Nephron progenitor cell (in vitro differentiated cells): ENCODE data around the gene MMAB.

Experiments
- DNase-seq: peaks from one replicate; pipeline ENCODE4 v3.0.0; 2021
- H3K27ac Mint-ChIP-seq: 2 replicates; pipeline ENCODE4 v1.8.0; 2021; ENCODE audit warnings: mild to moderate bottlenecking, moderate library complexity, mixed read lengths
- H3K27me3 Mint-ChIP-seq: 2 replicates; pipeline ENCODE4 v1.8.0; 2021; ENCODE audit warnings: mild to moderate bottlenecking, low read depth, mixed read lengths; ENCODE audit not compliant: poor library complexity
- H3K36me3 Mint-ChIP-seq: 2 replicates; pipeline ENCODE4 v1.8.0; 2021; ENCODE audit warnings: low read depth, mixed read lengths
- H3K4me1 Mint-ChIP-seq: 2 replicates; pipeline ENCODE4 v1.8.0; 2021; ENCODE audit warnings: mixed read lengths
- H3K4me3 Mint-ChIP-seq: 2 replicates; pipeline ENCODE4 v1.8.0; 2021; ENCODE audit warnings: mild to moderate bottlenecking, moderate library complexity, mixed read lengths
- H3K9me3 Mint-ChIP-seq: 2 replicates; pipeline ENCODE4 v1.8.0; 2021; ENCODE audit warnings: mild to moderate bottlenecking, moderate library complexity, mixed read lengths
- TF ChIP-seq, protein P1 (sequence below): fragments of 200-600 bp; sonication (generic); IDR thresholded peaks from 2 replicates; pipeline ENCODE4 v1.5.0; 2021; ENCODE audit warnings: antibody characterized with exemption

Gene MMAB

DNA sequence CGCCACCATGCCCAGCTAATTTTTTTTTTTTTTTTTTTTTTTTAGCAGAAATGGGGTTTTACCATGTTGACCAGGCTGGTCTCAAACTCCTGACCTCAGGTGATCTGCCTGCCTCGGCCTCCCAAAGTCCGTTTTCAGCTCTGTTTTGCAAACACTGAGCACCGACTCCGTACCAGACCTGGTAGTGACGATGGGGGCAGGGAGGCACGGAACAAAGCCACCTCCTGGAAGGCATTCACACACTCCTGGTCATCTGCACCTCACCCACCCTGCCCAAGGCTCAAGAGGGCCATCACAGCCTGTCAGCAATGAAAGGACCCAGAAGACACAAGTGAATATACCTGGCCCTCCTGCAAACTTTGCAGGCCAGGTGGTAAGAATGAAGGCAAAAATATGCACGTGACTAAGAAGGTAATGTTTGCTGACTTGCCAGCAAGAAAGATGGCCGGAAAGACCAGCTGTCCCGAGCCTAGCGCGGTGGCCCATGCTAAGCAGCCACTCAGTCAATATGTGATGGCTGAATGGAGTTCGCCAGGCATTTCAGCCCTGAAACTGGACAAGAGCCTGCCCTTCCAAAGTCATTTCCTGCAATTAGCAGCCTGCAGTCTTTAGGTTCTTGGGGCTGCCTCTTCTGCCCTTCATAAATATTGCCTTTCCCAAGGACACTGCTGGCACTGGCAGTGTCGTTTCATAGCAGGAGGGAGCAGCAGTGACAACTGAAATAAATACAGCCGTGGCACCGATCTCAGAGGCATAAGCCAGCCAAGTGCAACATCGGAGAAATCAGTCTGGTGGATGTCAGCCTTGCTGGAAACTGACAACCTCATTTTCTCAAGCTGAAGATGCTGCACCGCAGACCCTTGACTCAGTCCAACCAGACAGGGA, 17.6 kb downstream of the MMAB start:
- no peak overlapping the region for H3K4me3 Mint-ChIP-seq
- no peak overlapping the region for H3K27ac Mint-ChIP-seq
- H3K4me1 Mint-ChIP-seq = peaks cover 48% of the 10 kb centered on the region
- no peaks in the 10 kb centered on the region for H3K9me3 Mint-ChIP-seq
- TF ChIP-seq, protein P1, sequence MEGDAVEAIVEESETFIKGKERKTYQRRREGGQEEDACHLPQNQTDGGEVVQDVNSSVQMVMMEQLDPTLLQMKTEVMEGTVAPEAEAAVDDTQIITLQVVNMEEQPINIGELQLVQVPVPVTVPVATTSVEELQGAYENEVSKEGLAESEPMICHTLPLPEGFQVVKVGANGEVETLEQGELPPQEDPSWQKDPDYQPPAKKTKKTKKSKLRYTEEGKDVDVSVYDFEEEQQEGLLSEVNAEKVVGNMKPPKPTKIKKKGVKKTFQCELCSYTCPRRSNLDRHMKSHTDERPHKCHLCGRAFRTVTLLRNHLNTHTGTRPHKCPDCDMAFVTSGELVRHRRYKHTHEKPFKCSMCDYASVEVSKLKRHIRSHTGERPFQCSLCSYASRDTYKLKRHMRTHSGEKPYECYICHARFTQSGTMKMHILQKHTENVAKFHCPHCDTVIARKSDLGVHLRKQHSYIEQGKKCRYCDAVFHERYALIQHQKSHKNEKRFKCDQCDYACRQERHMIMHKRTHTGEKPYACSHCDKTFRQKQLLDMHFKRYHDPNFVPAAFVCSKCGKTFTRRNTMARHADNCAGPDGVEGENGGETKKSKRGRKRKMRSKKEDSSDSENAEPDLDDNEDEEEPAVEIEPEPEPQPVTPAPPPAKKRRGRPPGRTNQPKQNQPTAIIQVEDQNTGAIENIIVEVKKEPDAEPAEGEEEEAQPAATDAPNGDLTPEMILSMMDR = no peak
- H3K27me3 Mint-ChIP-seq = peaks cover 16% of the 10 kb centered on the region
- DNase-seq = no peak
- peaks cover 6% of the 10 kb centered on the region for H3K36me3 Mint-ChIP-seq

DNA sequence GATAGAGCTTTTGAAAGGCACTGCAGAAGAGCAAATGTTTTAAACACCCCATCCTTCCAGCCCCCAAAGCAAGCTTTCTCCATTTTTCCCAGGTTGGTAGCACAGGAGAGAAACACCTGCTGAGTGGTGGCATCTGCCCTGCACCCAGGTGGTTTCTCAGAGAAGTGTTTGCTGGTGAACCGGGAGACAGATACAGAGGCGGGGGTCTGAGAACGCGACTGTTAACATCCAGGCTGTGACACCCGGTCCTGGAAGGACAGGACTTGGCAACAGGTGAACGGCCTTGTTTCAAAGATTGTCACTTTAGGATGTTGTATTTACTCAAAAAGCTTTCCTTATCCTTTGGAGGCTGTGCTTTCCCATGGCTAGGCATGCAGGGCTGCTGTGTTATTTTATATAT, 18.5 kb downstream of the MMAB start:
- peaks cover 6% of the 10 kb centered on the region for H3K36me3 Mint-ChIP-seq
- TF ChIP-seq, protein P1 = no peak
- no peak for DNase-seq
- no peak overlapping the region for H3K4me3 Mint-ChIP-seq
- peaks cover 57% of the 10 kb centered on the region for H3K4me1 Mint-ChIP-seq
- peaks cover 16% of the 10 kb centered on the region for H3K27me3 Mint-ChIP-seq
- H3K9me3 Mint-ChIP-seq = no peaks in the 10 kb centered on the region
- no peak overlapping the region for H3K27ac Mint-ChIP-seq

DNA sequence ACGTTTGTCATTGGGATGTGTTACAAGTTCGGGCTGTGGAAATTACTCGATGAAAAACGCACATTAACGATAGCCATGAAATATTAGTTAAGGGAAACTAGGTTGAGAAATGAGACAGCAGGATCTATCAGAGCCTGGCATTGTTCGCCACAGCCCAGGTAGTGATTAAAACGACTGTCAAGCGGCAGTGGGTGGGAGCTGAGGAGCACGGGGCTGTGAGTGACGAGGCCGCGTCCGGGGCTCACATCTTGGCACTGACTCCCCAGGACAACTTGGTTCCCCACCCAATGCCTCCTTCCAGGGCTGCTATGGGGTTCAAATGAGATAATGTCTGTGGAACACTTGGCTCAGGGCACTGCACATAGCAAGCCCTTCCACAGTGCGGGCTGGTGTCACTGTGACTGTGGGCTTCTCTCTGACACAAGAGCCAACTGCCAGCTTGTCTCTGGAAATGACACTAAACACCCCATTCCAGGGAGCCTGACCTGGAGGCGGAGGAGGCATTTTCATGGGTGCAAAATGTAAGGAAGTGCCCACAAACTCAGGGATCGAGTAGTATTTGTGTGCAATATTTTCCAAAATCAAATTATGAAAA, 19.3 kb downstream of the MMAB start:
- TF ChIP-seq, protein P1 = no peak
- peaks cover 6% of the 10 kb centered on the region for H3K36me3 Mint-ChIP-seq
- H3K9me3 Mint-ChIP-seq = no peaks in the 10 kb centered on the region
- H3K4me3 Mint-ChIP-seq = no peak overlapping the region
- peaks cover 16% of the 10 kb centered on the region for H3K27me3 Mint-ChIP-seq
- H3K4me1 Mint-ChIP-seq = peaks cover 64% of the 10 kb centered on the region
- H3K27ac Mint-ChIP-seq = peak overlapping the region; percentile 72
- no peak for DNase-seq

DNA sequence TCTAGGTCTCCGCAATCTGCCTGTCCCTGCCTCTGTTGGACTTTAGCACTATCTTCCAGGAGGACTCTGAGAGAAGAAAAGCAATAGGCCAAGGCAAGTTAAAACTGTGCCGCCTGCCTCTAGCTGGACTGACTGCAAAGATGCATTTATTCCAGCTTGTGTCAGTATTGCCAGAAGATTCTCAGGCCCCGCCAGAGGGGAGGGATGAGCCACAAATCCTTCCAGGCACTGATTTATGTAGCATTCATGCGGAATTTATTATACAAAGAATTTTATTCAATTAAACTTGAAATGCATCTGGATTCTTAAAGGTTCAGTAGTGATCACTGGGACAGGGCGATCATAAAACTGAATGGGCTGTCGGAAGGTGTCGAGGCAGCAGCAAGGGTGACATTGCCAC, 19.8 kb downstream of the MMAB start:
- Mint-ChIP-seq H3K4me3 (no peak overlapping the region), H3K36me3 (peaks cover 6% of the 10 kb centered on the region), H3K9me3 (no peaks in the 10 kb centered on the region), H3K27me3 (peaks cover 19% of the 10 kb centered on the region), H3K4me1 (peaks cover 64% of the 10 kb centered on the region), H3K27ac (peak overlapping the region; percentile 72)
- no peak for DNase-seq
- TF ChIP-seq, protein P1 = no peak

DNA sequence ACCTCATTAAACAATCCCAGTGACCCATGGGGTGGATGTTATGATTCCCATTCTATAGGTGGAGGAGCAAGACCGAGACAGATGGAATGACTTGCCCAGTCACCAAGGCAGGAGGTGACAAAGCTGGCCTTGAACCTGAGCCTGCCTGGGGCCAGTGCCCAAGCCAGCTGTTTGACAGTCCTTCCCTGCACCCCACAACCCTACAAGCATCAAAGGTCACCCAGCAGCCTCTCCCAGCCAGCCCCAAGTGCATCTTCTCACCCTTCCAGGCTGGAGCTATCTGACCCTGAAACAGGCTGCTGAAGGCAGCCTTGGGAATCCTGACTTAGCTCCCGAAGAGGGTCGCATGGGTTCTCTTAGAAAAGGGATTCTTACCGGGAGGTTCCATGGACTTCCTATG, 20.3 kb downstream of the MMAB start:
- H3K36me3 Mint-ChIP-seq = peaks cover 6% of the 10 kb centered on the region
- H3K9me3 Mint-ChIP-seq = no peaks in the 10 kb centered on the region
- H3K4me3 Mint-ChIP-seq = no peak overlapping the region
- TF ChIP-seq, protein P1 = no peak
- DNase-seq = no peak
- peaks cover 67% of the 10 kb centered on the region for H3K4me1 Mint-ChIP-seq
- H3K27me3 Mint-ChIP-seq = peaks cover 21% of the 10 kb centered on the region
- no peak overlapping the region for H3K27ac Mint-ChIP-seq

DNA sequence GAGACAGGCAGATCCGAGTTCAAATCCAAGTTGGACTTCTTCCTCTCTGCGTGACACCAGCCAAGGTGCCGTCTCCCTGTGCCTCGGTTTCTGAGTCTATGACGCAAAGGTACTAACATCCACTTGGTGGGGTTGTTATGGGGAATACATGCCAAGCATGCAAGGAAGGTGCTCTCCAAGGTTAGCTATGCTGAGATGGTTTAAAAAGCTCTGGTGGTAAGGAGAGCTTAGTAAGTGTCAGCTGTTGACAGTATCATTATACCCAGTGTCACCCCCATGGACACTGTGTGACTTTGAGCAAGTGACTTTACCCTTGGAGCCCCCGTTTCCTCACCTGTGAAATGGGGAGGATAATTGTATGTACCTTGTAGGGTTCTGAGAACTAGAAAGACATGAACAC, 22.2 kb downstream of the MMAB start:
- Mint-ChIP-seq H3K4me1 (peaks cover 57% of the 10 kb centered on the region), H3K36me3 (no peaks in the 10 kb centered on the region), H3K4me3 (no peak overlapping the region), H3K27ac (no peak overlapping the region), H3K9me3 (no peaks in the 10 kb centered on the region), H3K27me3 (peaks cover 25% of the 10 kb centered on the region)
- DNase-seq = no peak
- TF ChIP-seq, protein P1 = no peak
